Pons (tissue), 1 donor: Measurements from ENCODE around the gene SPTA1.

Experiments
- DNase-seq: peaks from one replicate; pipeline ENCODE4 v3.0.0-alpha.2; 2016; ENCODE audit warnings: low spot score

The SPTA1 gene

GRCh38 chr1:158570480-158570879 is 116.0 kb downstream of the SPTA1 start, which contains the start of gene OR6P1:
Gene OR6P1 (minus strand): TSS chr1:158570580. CDS start chr1:158563604, 6,976 bp downstream.
- no peak for DNase-seq

- no peak for DNase-seq
Observed at GRCh38 chr1:158564608-158565007, 121.9 kb downstream of the SPTA1 start.

DNA sequence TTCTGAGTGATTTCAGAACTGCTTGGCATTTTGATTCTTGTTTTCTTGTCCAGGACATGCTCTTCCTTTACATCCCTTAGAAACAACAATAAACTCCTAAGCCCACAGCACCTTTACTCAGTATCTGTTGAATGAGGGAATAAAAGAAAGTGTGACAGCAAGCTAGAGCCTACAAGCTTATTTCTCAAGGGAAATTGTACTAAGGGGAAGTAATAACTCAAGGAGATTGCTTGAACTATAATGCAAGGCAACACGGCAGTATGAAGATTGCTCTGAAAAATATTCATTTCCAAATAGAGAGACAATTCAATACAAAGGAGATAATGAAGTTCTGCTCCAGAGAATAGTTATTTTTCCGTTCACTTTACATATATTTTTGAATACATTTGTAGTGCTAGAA is 122.7 kb downstream of the SPTA1 start:
- DNase-seq, result no peak
